Amygdala (tissue), 56 donors: ENCODE measurements around the gene CECR2.
A peak's percentile ranks its signal among the peaks of the same experiment; 100 is the strongest.

Source experiments
- DNase-seq, 56 donors: peaks; one replicate each; lab custom pipeline; 2025; lab: John Stamatoyannopoulos, UW

CECR2 gene

DNA sequence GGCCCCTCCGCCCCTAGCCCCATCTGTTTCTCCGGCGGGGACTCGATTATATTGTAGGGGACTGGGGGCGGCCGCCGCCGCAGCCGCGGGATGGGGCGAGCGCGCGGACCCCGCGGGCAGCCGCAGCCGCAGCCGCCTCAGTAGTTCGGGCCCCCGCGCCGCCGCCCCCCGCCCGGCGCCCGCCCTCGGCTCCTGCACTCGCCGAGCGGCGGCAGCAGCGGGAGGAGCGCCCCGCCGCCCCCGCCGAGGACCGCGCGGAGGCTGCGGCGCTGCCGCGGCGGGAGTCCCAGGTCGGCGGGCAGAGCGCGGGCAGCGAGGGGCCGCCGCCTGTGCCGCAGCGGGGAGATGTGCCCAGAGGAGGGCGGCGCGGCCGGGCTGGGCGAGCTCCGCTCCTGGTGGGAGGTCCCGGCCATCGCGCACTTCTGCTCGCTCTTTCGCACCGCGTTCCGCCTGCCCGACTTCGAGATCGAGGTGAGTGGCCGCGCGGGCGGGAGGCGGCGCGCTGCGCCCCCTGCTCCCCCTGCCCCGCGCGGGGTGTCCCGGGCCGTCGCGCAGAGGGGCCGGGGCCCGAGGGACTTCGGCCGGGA is at the start of gene CECR2:
CECR2 (plus strand) TSS at position 22 of the 587 bp plus-strand sequence; CDS start at position 346, 324 bp downstream.
- peak in 23 of 56 donors; percentile 4 to 74 (median 47) for DNase-seq

GRCh38 chr22:17319546-17319945 is 49.7 kb upstream of the CECR2 start:
- no peak for DNase-seq

GRCh38 chr22:17322511-17322910 is 46.7 kb upstream of the CECR2 start:
- DNase-seq = no peak

DNA sequence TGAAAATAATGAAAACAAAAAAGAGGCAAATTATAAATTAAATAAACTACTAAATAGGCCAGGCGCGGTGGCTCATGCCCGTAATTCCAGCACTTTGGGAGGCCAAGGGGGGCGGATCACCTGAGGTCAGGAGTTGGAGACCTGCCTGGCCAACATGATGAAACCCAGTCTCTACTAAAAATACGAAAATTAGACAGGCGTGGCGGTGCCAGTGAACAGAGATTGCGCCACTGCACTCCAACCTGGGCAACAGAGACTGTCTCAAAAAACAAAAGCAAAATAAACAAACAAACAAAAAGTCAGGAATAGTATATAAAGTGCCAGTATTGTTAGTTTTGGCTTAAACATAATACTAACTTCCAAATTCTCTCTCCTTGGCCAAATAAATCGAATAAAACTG is 37.6 kb upstream of the CECR2 start:
- no peak for DNase-seq

DNA sequence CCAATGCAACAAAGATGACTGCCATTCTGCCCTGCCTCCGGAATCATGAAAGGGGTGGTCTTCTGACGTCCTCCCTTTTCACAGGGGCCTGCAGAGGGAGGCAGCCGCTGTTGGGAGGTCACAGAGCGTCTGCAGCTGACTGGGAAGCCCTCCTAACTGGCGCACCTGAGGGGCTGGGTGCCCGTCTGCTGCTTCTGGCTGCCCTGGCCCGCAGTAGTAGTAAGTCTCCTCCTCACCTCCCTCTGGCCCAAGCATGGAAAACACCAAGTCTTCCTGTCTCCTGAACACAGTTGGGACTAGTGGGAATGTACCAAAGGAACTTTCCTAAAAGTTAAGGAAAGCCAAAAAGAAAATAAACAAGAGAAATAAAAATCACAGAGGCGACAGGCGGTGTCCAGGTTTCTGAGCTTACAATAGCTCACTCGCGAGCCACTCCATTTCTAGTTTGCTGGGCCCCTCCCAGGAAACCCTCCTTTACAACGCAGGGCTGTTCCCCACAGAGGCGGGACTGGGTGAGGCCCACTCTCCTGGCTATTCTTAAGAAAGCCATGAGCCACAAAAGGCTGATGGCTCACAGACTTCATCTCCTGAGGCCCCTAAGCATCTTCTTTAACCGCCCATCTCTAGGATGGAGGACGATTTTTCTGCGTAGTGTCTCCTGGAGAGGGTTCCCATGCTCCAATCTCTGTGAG is 37.0 kb upstream of the CECR2 start:
- no peak for DNase-seq

DNA sequence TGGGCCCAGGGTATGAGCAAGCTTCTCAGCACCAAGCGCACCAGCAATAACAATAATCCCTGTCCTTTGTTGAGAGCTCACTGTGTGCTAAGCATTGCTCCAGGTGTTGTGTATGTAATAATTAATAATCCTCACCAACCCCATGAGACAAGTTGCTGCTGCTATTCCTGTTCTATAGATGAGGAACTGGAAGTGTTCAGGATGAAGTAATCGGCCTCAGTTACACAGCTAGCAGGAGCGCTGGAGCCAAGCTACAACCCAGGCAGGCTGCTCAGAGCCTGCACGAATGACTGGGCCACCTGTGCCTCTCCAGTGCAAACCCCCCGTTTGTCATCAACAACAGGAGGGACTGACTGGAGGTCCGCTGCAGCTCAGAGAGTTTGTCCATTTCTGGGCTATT is 35.2 kb upstream of the CECR2 start:
- DNase-seq = no peak

DNA sequence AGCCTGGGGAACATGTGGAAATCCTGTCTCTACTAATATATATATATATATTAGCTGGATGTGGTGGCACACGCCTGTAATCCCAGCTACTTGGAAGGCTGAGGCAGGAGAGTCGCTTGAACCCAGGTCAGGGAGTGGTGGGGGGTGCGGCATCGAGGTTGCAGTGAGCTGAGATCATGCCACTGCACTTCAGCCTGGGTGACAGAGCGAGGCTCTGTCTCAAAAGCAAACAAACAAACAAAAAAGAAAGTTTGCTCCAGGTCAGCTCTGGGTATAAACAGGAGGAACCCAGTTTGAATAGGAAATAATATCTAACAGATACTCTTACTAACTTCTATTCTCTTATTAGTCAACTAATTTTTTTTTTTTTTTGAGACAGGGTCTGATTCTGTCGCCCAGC is 34.3 kb upstream of the CECR2 start:
- DNase-seq = no peak

DNA sequence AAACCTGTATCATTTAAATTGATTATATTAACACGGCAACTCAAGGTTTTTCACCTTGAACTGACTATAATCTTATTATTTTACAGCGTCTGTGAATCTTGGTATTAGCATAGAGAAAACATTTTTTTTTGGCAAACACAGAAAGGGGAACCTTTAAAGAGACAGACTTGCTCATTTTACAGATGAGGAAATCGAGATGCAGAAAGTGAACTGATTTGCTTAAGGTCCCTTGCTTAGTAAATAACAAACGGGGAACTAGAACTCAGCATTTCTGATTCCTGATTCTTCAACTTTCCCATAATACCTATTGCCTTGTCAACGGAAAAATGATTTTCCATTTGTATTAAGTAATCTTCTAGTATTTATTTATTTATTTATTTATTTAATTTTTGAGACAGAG is 33.2 kb upstream of the CECR2 start:
- no peak for DNase-seq

DNA sequence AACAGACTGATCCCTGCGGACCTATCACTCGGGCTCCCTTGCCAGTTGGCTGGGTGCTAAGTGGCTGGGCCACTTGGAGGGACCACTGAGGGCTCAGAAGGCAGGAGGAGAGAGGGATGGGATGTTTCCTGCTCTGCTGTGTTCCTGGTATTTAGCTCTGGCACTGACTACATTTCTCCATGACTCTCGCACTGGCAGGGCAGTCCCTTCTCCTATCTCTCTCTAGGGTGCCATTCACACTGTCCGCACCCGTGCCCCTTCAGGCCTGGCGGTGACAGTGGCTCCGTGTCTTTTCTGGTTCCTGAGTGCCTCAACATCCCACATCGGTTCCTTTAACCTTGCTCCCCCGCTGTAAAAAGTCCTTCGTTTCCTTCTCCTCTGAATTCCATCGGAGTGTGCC is 31.6 kb upstream of the CECR2 start:
- no peak for DNase-seq

- no peak for DNase-seq
Observed at GRCh38 chr22:17339095-17339693, 30.1 kb upstream of the CECR2 start.

DNA sequence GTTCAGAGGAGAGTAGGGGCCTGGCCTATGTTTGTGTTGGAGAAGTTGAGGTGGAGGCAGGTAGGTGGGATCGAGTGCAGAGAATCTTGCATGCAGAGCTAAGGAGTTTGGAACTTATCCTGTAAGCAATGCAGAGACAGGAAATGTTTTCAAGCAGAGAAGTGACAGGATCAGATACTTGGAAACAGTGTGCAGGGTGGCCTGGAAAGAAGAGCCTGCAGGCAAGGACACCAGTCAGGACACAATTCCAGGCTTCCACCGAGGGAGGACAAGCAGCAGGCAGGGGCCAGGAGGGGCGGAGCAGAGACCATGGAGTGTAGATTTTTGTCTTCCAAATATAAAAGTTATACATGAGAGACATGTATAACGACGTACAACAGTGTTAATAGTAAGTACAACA is 26.9 kb upstream of the CECR2 start:
- no peak for DNase-seq

DNA sequence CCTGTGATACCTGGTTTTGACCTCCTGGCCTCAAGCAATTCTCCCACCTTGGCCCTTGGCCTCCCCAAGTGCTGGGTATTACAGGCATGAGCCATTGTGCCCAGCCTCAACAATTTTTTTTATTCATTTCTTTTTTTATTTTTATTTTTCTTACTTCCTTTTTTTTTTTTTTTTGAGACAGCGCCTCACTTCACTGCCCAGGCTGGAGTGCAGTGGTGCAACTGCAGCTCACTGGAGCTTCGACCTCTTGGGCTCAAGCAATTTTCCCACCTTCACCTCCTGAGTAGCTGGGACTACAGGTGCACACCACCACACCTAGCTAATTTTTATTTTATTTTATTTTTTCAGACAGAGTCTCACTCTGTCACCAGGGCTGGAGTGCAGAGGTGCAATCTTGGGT is 25.5 kb upstream of the CECR2 start:
- no peak for DNase-seq

DNA sequence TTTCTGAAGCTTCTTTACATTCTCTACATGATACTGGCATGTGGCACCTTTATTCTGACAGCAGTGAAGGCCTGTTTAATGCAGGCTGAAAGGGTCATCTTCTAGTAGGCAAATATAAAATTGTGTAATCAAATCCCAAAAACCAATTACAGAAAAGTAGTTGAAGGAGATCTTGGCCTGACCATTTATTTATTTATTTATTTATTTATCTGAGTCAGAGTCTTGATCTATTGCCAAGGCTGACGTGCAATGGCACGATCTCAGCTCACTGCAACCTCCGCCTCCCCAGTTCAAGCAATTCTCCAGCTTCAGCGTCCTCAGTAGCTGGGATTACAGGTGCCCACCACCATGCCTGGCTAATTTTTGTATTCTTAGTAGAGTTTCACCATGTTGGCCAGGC is 22.7 kb upstream of the CECR2 start:
- DNase-seq = no peak

- DNase-seq = no peak
Observed at GRCh38 chr22:17347724-17348123, 21.5 kb upstream of the CECR2 start.

DNA sequence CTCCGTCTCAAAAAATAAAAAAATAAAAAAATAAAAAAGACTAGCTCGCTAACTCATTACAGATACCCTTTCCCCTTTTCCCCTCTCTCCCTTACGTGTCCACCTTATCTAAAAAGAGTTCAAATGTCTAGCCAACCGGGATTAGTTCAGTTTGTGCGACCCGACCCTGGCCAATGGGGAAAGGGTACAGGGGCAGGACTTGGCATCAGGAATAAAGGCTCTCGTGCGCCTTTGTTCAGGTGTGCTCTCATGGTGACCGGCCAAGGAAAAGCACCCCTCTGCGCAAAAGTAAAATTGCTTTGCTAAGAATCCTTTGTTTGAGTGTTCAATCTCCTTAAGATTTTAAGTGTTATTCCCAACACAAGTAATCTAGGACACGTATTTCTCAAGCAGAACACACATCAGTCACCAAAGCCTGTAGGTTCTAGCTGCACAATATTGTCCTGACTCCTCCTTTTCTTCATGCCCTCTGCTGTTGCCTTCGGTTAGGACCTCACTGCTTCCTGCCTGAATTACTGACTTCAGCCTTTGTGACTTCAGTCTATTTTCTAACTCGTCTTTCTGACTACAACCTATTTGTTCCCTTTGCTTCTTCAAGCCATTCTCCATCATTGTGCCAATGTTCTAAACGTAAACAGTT is 20.7 kb upstream of the CECR2 start:
- no peak for DNase-seq

DNA sequence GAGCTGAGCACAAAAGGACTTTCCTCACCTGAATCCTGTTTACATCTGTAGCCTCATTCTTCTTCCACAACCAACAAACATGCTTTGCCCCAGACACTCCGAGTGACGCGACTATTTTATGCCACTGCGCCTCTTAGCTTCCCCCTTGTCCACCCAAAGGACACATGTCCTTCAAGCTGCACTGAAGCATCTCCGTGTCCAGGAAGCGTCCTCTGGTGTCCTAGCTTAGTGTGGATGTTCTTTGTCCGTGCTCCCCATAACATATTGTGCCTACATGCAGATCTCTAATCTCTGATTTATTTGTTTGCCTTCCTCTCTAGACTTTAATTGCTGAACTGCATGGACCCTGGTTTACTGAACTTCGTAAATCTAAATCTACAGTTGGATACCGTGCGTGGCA is 20.1 kb upstream of the CECR2 start:
- no peak for DNase-seq

DNA sequence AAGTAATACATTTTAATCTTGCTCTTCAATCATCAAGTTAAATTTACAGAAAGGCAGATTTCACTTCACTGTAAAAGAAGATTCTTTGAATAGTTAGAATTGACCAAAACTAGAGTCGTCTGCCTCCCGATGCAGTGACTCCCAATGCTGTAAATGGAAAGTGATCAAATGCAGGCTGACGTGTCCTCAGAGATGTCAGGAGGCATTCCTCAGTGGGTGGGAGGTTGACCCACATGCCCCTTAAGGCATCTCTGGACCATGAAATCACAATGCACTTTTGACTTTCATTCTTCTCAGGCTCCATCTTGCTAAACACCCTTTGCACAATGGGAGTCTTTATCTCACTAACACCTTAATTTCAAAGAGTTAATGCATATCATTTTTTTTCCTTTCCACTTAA is 19.0 kb upstream of the CECR2 start:
- no peak for DNase-seq

DNA sequence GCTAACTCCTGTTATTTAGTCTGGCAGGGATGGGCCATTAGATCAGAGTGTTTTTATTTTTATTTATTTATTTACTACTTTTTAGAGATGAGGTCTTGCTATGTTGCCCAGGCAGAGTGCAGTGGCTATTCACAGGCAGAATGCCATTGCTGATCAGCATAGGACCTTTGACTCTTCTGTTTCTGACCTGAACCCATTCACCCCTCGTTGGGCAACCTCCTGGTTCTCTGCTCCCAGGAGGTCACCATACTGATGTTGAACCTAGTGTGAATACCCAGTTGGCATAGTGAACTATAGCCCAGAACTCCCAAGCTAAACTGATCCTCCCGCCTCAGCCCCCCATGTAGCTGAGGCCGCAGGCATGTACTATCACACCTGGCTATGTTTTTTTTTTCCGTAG is 16.5 kb upstream of the CECR2 start:
- DNase-seq = no peak

- DNase-seq = no peak
Observed at GRCh38 chr22:17357688-17358087, 11.6 kb upstream of the CECR2 start.

DNA sequence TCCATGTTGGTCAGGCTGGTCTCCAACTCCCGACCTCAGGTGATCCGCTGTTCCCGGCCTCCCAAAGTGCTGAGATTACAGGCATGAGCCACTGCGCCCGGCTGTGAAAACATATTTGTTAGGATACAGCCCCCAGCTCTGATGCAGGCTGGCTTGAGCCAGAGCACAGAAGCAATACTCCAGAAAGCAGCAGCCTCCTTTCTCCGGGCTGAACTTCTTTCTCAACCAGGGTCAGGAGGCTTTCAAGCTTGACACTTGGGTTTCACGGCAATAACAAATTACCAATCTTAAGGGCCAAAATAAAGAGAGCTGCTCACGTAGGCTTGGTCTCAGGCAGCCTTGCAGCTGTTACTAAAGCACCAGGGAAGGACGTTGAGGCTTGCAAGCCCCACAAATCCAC is 10.8 kb upstream of the CECR2 start:
- DNase-seq = no peak

GRCh38 chr22:17359501-17359900 is 9.8 kb upstream of the CECR2 start:
- no peak for DNase-seq

- no peak for DNase-seq
Observed at GRCh38 chr22:17366329-17366728, 2.9 kb upstream of the CECR2 start.
